Prostate gland (tissue), 2 donors: ENCODE results near the gene SPTBN5.

Experiments
- CTCF ChIP-seq, 4 experiments: fragments of 200-600 bp in 2 of 4; fragments of 450-650 bp in 2 of 4; sonication (generic) in 2 of 4; IDR thresholded peaks; 1 replicate in 3 of 4; 2 replicates in 1 of 4; pipeline ENCODE4 v1.5.1; 2016 to 2019; ENCODE audit warnings: antibody characterized with exemption in 4 of 4, mild to moderate bottlenecking in 2 of 4, moderate library complexity in 2 of 4
- POLR2A ChIP-seq: fragments of 450-650 bp; IDR thresholded peaks from one replicate; pipeline ENCODE4 v1.6.1; 2016; ENCODE audit warnings: antibody characterized with exemption, mild to moderate bottlenecking
- POLR2AphosphoS5 ChIP-seq: sonication (generic); formaldehyde crosslinking; IDR thresholded peaks from one replicate; pipeline ENCODE4 v1.6.1; 2017; ENCODE audit warnings: antibody characterized with exemption

- TF ChIP-seq POLR2A (no peak), CTCF (IDR thresholded peaks at IDR 0.05) (peak; percentile 70 to 93 (median 88)), POLR2AphosphoS5 (peak; percentile 58)
Observed at GRCh38 chr15:41811432-41812195, 82.2 kb downstream of the SPTBN5 start.
